Liver (tissue), 9 donors: ENCODE results near the gene MAPRE2. TPM values are rescaled to one million over a fixed set of nuclear protein-coding genes. Genes with fewer than 3 reads are reported as not detected.

Experiments
- DNase-seq: peaks from one replicate; pipeline ENCODE4 v3.0.0-alpha.2; 2017; ENCODE audit warnings: low spot score
- H3K27ac ChIP-seq, 2 donors: one replicate each; pipeline ENCODE4 v1.7.0; 2013; ENCODE audit warnings: inconsistent platforms in 2 of 2, low read length in 2 of 2, control low read depth in 1 of 2, low read depth in 1 of 2, mild to moderate bottlenecking in 1 of 2
- H3K27me3 ChIP-seq, 4 donors: one replicate each; pipeline versions ENCODE4 v1.6.1 to v1.7.0; 2013; ENCODE audit warnings: low read length in 3 of 4, inconsistent platforms in 1 of 4, mild to moderate bottlenecking in 1 of 4, moderate library complexity in 1 of 4; ENCODE audit not compliant: control insufficient read depth in 4 of 4, insufficient read depth in 4 of 4
- H3K36me3 ChIP-seq, 4 donors: one replicate each; pipeline versions ENCODE4 v1.6.1 to v1.7.0; 2013; ENCODE audit warnings: low read length in 3 of 4, mild to moderate bottlenecking in 3 of 4, low read depth in 1 of 4, moderate library complexity in 1 of 4; ENCODE audit not compliant: control insufficient read depth in 4 of 4, insufficient read depth in 3 of 4
- H3K4me1 ChIP-seq, 4 donors: one replicate each; pipeline versions ENCODE4 v1.6.1 to v1.7.0; 2013; ENCODE audit warnings: low read length in 3 of 4, mild to moderate bottlenecking in 3 of 4, moderate library complexity in 1 of 4; ENCODE audit not compliant: control insufficient read depth in 4 of 4, insufficient read depth in 4 of 4
- H3K4me3 ChIP-seq, 3 donors: one replicate each; pipeline versions ENCODE4 v1.6.1 to v1.7.0; 2013; ENCODE audit warnings: low read length in 3 of 3, control low read depth in 1 of 3, low read depth in 1 of 3, mild to moderate bottlenecking in 1 of 3
- H3K9ac ChIP-seq, 2 donors: one replicate each; pipeline ENCODE4 v1.7.0; 2013; ENCODE audit warnings: low read length in 2 of 2, mild to moderate bottlenecking in 2 of 2, moderate library complexity in 2 of 2, control low read depth in 1 of 2, low read depth in 1 of 2
- H3K9me3 ChIP-seq, 4 donors: one replicate each; pipeline versions ENCODE4 v1.6.1 to v1.7.0; 2013; ENCODE audit warnings: low read length in 3 of 4; ENCODE audit not compliant: control insufficient read depth in 4 of 4
- ATF3 ChIP-seq: IDR thresholded peaks from 2 replicates; pipeline ENCODE4 v1.6.1; 2016; ENCODE audit warnings: antibody characterized with exemption
- CTCF ChIP-seq: fragments of 150-350 bp; IDR thresholded peaks from 2 replicates; pipeline ENCODE4 v1.5.1; 2017; ENCODE audit warnings: improper control_type of control experiment, low read depth, low read length; ENCODE audit not compliant: missing input control
- EGR1 ChIP-seq, 2 donors: IDR thresholded peaks; 2 replicates each; pipeline ENCODE4 v1.6.1; 2016 to 2018; ENCODE audit warnings: antibody characterized with exemption in 2 of 2, low read depth in 2 of 2
- FOXA1 ChIP-seq: IDR thresholded peaks from 2 replicates; pipeline ENCODE4 v1.6.1; 2016; ENCODE audit warnings: antibody characterized with exemption
- FOXA2 ChIP-seq: IDR thresholded peaks from 2 replicates; pipeline ENCODE4 v1.6.1; 2016; ENCODE audit warnings: antibody characterized with exemption
- GABPA ChIP-seq, 2 donors: IDR thresholded peaks in 1 of 2; conservative IDR thresholded peaks in 1 of 2; 2 replicates each; pipeline ENCODE4 v1.6.1; 2016; ENCODE audit warnings: antibody characterized with exemption in 2 of 2, mild to moderate bottlenecking in 1 of 2, moderate library complexity in 1 of 2
- HNF4A ChIP-seq, 2 donors: conservative IDR thresholded peaks; 2 replicates each; pipeline ENCODE4 v1.6.1; 2016; ENCODE audit warnings: antibody characterized with exemption in 2 of 2, mild to moderate bottlenecking in 2 of 2
- HNF4G ChIP-seq: IDR thresholded peaks from 2 replicates; pipeline ENCODE4 v1.6.1; 2016; ENCODE audit warnings: antibody characterized with exemption
- JUND ChIP-seq, 2 donors: IDR thresholded peaks; 2 replicates each; pipeline ENCODE4 v1.6.1; 2016; ENCODE audit warnings: antibody characterized with exemption in 2 of 2
- NR2F2 ChIP-seq: IDR thresholded peaks from 2 replicates; pipeline ENCODE4 v1.6.1; 2016; ENCODE audit warnings: antibody characterized with exemption
- RAD21 ChIP-seq, 2 donors: IDR thresholded peaks; 2 replicates each; pipeline ENCODE4 v1.6.1; 2016; ENCODE audit warnings: antibody characterized with exemption in 2 of 2, mild to moderate bottlenecking in 2 of 2
- RXRA ChIP-seq, 2 donors: IDR thresholded peaks; 2 replicates each; pipeline ENCODE4 v1.6.1; 2017 to 2018; ENCODE audit warnings: antibody characterized with exemption in 2 of 2, mild to moderate bottlenecking in 1 of 2
- SP1 ChIP-seq: IDR thresholded peaks from 2 replicates; pipeline ENCODE4 v1.6.1; 2018; ENCODE audit warnings: antibody characterized with exemption, mild to moderate bottlenecking
- TAF1 ChIP-seq: conservative IDR thresholded peaks from 2 replicates; pipeline ENCODE4 v1.6.1; 2016; ENCODE audit warnings: antibody characterized with exemption, mild to moderate bottlenecking
- YY1 ChIP-seq: IDR thresholded peaks from 2 replicates; pipeline ENCODE4 v1.6.1; 2016; ENCODE audit warnings: antibody characterized with exemption, mild to moderate bottlenecking
- WGBS: extraction: QIAGEN DNeasy Blood & Tissue Kit; methylation state at CpG from one replicate; pipeline ENCODE4 v1.1.7; 2013; 5-methylcytosine and 5-hydroxymethylcytosine counted together
- polyA plus RNA-seq, 2 donors: library from polyadenylated mRNA; stranded (reverse) in 1 of 2; unstranded in 1 of 2; fragments of 200-250 nt in 1 of 2; fragments of >200 nt in 1 of 2; fragmentation: Nextera tagmentation in 1 of 2; extraction: Ambion mirVana in 1 of 2; gene quantifications; one replicate each; pipeline versions ENCODE4 v1.2.1 to v1.2.3, GENCODE V29; 2013 to 2015
- total RNA-seq, 2 donors: library from RNA; depleted of rRNA; stranded (reverse); fragments of >200 nt; gene quantifications; one replicate each; pipeline ENCODE4 v1.2.3, GENCODE V29; 2014
- TF ChIP-seq, protein P1 (sequence below): IDR thresholded peaks from 2 replicates; pipeline ENCODE4 v1.6.1; 2016; ENCODE audit warnings: antibody characterized with exemption
- TF ChIP-seq, protein P2 (sequence below): IDR thresholded peaks from 2 replicates; pipeline ENCODE4 v1.6.1; 2016; ENCODE audit warnings: antibody characterized with exemption, mild to moderate bottlenecking
- TF ChIP-seq, protein P3 (sequence below): IDR thresholded peaks from 2 replicates; pipeline ENCODE4 v1.6.1; 2016; ENCODE audit warnings: antibody characterized with exemption
- donor health status: healthy.
- donor health status: healthy.
- donor health status: healthy.
- donor health status: healthy.
- donor health status: healthy.

MAPRE2 gene
- total and polyA plus RNA-seq, 4 donors: 7.9 to 12.8 (median 11.0) TPM

GRCh38 chr18:35084494-35085449 lies 43.6 kb downstream of the MAPRE2 start:
- H3K27ac ChIP-seq: peak overlapping the region; percentile 84 to 86
- TF ChIP-seq RXRA (IDR thresholded peaks at IDR 0.05) (peak; percentile 95 to 96), TAF1 (no peak), CTCF (peak; percentile 12), NR2F2 (peak; percentile 40), HNF4A (conservative IDR thresholded peaks at IDR 0.05) (peak; percentile 94 to 99), SP1 (peak; percentile 90), FOXA2 (peak; percentile 91), ATF3 (no peak), FOXA1 (peak; percentile 59), HNF4G (peak; percentile 72), RAD21 (IDR thresholded peaks at IDR 0.05) (peak; percentile 51 to 57), EGR1 (IDR thresholded peaks at IDR 0.05; ENCODE audit: low read depth in 2 of 2) (peak in 1 of 2 donors; percentile 71), GABPA (IDR thresholded peaks at IDR 0.05 in 1 of 2, conservative IDR thresholded peaks at IDR 0.05 in 1 of 2) (peak in 1 of 2 donors; percentile 69), YY1 (peak; percentile 76), JUND (IDR thresholded peaks at IDR 0.05) (peak; percentile 54 to 86)
- TF ChIP-seq, protein P1, sequence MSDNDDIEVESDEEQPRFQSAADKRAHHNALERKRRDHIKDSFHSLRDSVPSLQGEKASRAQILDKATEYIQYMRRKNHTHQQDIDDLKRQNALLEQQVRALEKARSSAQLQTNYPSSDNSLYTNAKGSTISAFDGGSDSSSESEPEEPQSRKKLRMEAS: peak; percentile 78
- TF ChIP-seq, protein P2, sequence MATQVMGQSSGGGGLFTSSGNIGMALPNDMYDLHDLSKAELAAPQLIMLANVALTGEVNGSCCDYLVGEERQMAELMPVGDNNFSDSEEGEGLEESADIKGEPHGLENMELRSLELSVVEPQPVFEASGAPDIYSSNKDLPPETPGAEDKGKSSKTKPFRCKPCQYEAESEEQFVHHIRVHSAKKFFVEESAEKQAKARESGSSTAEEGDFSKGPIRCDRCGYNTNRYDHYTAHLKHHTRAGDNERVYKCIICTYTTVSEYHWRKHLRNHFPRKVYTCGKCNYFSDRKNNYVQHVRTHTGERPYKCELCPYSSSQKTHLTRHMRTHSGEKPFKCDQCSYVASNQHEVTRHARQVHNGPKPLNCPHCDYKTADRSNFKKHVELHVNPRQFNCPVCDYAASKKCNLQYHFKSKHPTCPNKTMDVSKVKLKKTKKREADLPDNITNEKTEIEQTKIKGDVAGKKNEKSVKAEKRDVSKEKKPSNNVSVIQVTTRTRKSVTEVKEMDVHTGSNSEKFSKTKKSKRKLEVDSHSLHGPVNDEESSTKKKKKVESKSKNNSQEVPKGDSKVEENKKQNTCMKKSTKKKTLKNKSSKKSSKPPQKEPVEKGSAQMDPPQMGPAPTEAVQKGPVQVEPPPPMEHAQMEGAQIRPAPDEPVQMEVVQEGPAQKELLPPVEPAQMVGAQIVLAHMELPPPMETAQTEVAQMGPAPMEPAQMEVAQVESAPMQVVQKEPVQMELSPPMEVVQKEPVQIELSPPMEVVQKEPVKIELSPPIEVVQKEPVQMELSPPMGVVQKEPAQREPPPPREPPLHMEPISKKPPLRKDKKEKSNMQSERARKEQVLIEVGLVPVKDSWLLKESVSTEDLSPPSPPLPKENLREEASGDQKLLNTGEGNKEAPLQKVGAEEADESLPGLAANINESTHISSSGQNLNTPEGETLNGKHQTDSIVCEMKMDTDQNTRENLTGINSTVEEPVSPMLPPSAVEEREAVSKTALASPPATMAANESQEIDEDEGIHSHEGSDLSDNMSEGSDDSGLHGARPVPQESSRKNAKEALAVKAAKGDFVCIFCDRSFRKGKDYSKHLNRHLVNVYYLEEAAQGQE: peak; percentile 77
- TF ChIP-seq, protein P3, sequence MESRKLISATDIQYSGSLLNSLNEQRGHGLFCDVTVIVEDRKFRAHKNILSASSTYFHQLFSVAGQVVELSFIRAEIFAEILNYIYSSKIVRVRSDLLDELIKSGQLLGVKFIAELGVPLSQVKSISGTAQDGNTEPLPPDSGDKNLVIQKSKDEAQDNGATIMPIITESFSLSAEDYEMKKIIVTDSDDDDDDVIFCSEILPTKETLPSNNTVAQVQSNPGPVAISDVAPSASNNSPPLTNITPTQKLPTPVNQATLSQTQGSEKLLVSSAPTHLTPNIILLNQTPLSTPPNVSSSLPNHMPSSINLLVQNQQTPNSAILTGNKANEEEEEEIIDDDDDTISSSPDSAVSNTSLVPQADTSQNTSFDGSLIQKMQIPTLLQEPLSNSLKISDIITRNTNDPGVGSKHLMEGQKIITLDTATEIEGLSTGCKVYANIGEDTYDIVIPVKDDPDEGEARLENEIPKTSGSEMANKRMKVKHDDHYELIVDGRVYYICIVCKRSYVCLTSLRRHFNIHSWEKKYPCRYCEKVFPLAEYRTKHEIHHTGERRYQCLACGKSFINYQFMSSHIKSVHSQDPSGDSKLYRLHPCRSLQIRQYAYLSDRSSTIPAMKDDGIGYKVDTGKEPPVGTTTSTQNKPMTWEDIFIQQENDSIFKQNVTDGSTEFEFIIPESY: peak; percentile 89
- DNase-seq: no peak

More at GRCh38 chr18:35084494-35085449, 43.6 kb downstream of the MAPRE2 start:
- no peaks in the 10 kb centered on the region for H3K36me3 ChIP-seq
- H3K4me3 ChIP-seq: no peak overlapping the region
- H3K27me3 ChIP-seq: no peaks in the 10 kb centered on the region
- no peaks in the 10 kb centered on the region for H3K9me3 ChIP-seq
- peaks cover 4 to 27% (median 17%) of the 10 kb centered on the region in 4 donors for H3K4me1 ChIP-seq
- H3K9ac ChIP-seq: peak overlapping the region in 1 of 2 donors; percentile 51
- WGBS: 33% methylated on average over 5 of the region's 5 CpGs
